Metanephros (tissue), 1 donor: Measurements from ENCODE around the gene DPM1. TPM values are rescaled to one million over a fixed set of nuclear protein-coding genes. Genes with fewer than 3 reads are reported as not detected.

Experiments
- total RNA-seq: library from RNA; depleted of rRNA; stranded (reverse); fragments of >200 nt; gene quantifications from one replicate; pipeline ENCODE4 v1.2.3, GENCODE V29; 2014

DPM1 gene
- total RNA-seq: 42.2 TPM

DNA sequence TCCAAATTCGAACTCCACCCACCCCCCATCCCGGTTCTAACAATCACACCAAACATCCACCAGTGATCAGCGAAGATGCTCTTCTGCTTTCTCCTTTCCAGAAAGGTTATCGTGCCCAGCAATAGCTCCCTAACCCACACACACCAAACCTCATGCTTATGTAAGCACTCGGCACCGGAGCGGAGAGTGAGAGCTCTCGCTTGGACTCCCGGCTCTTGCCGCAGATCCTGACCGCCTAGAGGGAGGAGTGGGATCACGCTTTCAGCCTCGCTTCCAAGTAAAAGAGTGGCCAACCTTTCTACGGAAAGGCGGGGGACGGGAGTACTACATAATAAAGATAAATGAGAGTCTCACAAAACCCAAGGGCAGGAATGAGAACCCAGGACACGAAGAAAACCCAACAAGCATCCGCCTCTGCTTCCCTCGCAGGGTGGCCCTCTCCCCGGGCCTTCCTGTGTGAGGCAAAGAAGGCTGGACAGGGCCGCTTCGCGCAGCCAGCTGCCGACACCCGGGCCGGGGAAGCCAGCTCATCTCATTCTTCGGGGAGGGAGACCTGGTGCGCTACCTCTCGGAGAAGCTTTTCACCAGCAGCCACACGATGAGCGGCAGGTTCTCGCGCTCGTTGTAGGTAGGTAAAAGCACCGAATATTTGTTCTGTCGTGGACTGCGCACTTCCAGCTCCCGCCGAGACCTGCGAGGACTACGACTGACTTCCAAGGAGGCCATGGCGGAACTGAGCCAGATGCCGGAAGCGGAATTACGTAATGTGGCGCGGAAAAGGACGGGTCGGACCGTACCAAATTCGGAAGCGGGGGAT is at the start of gene DPM1:
TSS of gene DPM1 (minus strand) at position 735 of the 817 bp plus-strand sequence. CDS start at position 726, 9 bp downstream.

GRCh38 chr20:50958615-50959542 is 547 bp upstream of the DPM1 start, which contains the start of gene MOCS3:
MOCS3 (plus strand) TSS chr20:50958818; CDS start chr20:50958843, 25 bp downstream.

GRCh38 chr20:50931306-50932015 is 26.9 kb downstream of the DPM1 start, which contains the start of gene ADNP:
ADNP (minus strand) TSS chr20:50931437; CDS start chr20:50903996, 27,441 bp downstream.

Other genes with a start within 250 kb of the DPM1 start
- gene PARD6B, start 227.0 kb downstream of the DPM1 start, total RNA-seq: 50.8 TPM
- gene BCAS4, start 163.5 kb downstream of the DPM1 start, total RNA-seq: 4.8 TPM
- gene ADNP, start 27.1 kb downstream of the DPM1 start, total RNA-seq: 59.9 TPM
- 6.0 TPM for gene MOCS3, start 286 bp upstream of the DPM1 start, total RNA-seq
- 5.8 TPM for gene KCNG1, start 64.6 kb upstream of the DPM1 start, total RNA-seq